NCI-H82 (cell line): Measurements from ENCODE around the gene PLCL2.
"Not testable (repeated sequence)": the region's sequence is repeated elsewhere in the genome, so short reads cannot be mapped to it uniquely, and the experiment has no call there.

Source experiments
- DNase-seq: peaks from one replicate; lab custom pipeline; 2025; lab: John Stamatoyannopoulos, UW

Gene PLCL2

GRCh38 chr3:17076940-17077605, 192.3 kb downstream of the PLCL2 start:
- no peak for DNase-seq

- no peak for DNase-seq
These were observed 192.9 kb downstream of the PLCL2 start for GRCh38 chr3:17077606-17078005.

- no peak for DNase-seq
These were observed 194.2 kb downstream of the PLCL2 start for GRCh38 chr3:17078926-17079465.

GRCh38 chr3:17079933-17080332, 195.2 kb downstream of the PLCL2 start:
- DNase-seq: no peak

GRCh38 chr3:17081520-17081919, 196.8 kb downstream of the PLCL2 start:
- DNase-seq: no peak

- DNase-seq: no peak
These were observed 202.8 kb downstream of the PLCL2 start for GRCh38 chr3:17087509-17087908.

- no peak for DNase-seq
These were observed 203.3 kb downstream of the PLCL2 start for GRCh38 chr3:17088017-17088416.

- no peak for DNase-seq
These were observed 204.0 kb downstream of the PLCL2 start for GRCh38 chr3:17088602-17089313.

GRCh38 chr3:17089314-17089700, 204.6 kb downstream of the PLCL2 start:
- DNase-seq: no peak

GRCh38 chr3:17090280-17090983, 205.7 kb downstream of the PLCL2 start:
- no peak for DNase-seq

GRCh38 chr3:17091910-17092582, 207.3 kb downstream of the PLCL2 start:
- DNase-seq: no peak

GRCh38 chr3:17092583-17092933, 207.8 kb downstream of the PLCL2 start:
- no peak for DNase-seq

GRCh38 chr3:17094551-17094950, 209.8 kb downstream of the PLCL2 start:
- DNase-seq: no peak

- no peak for DNase-seq
These were observed 218.8 kb downstream of the PLCL2 start for GRCh38 chr3:17103579-17103978.

GRCh38 chr3:17106801-17107200, 222.0 kb downstream of the PLCL2 start:
- not testable (repeated sequence) for DNase-seq

- no peak for DNase-seq
These were observed 226.1 kb downstream of the PLCL2 start for GRCh38 chr3:17110660-17111396.

- DNase-seq: no peak
These were observed 226.8 kb downstream of the PLCL2 start for GRCh38 chr3:17111586-17111985.

GRCh38 chr3:17115186-17115585, 230.4 kb downstream of the PLCL2 start:
- DNase-seq: no peak

GRCh38 chr3:17116007-17116600, 231.3 kb downstream of the PLCL2 start:
- no peak for DNase-seq

GRCh38 chr3:17118771-17119170, 234.0 kb downstream of the PLCL2 start:
- DNase-seq: no peak
